AG09309 (cell line): ENCODE results near the gene NEUROD2.

Experiments used
- DNase-seq: peaks from one replicate; pipeline ENCODE4 v3.0.0-alpha.2; 2010; ENCODE audit warnings: low read depth
- H3K4me3 ChIP-seq: 2 replicates; pipeline ENCODE4 v1.5.1; 2011; ENCODE audit warnings: mild to moderate bottlenecking, low read depth, low read length, moderate library complexity; ENCODE audit not compliant: control insufficient read depth
- CTCF ChIP-seq: IDR thresholded peaks from 2 replicates; pipeline ENCODE4 v1.5.1; 2011; ENCODE audit warnings: mild to moderate bottlenecking, low read depth, low read length, inconsistent platforms; ENCODE audit not compliant: insufficient read depth, control insufficient read depth; ENCODE audit errors: missing control alignments

The NEUROD2 gene

GRCh38 chr17:39607057-39607850, 466 bp downstream of the NEUROD2 start:
- no peak overlapping the region for H3K4me3 ChIP-seq
- no peak for TF ChIP-seq CTCF
- DNase-seq = no peak

DNA sequence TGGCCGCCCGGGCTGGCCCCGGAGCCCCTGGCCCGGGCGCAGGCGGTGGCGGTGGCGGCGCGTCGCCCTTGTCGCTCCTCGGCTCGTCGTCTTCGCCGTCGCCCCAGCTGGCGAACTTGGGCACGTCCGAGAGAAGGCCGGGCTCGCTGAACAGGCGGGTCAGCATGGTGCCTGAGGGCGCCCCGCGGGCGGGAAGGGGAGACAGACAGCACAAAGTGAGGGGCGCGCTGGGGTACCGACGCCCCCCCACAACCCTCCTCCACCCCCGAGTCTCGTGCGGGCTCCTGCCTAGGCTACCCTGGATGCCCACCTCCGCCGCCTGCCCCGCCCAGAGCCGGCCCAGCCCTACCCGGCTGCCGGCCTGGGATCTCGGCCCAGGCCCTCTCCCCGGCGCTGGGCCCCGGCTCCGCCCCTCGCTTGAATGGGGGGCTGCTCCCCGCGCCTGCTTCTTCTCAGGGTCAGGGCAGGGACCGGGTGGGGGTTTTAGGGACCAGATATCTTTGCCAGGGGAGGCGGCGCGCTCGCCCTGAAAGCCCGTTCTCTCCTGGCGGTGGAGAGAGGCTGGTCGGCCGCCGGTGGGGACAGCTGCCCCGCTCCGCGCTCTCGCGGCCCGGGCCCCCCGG, 1.2 kb downstream of the NEUROD2 start:
- no peak for DNase-seq
- no peak for TF ChIP-seq CTCF
- H3K4me3 ChIP-seq = no peak overlapping the region

GRCh38 chr17:39605492-39606433, 2.0 kb downstream of the NEUROD2 start:
- H3K4me3 ChIP-seq = no peak overlapping the region
- no peak for TF ChIP-seq CTCF
- DNase-seq = no peak

- H3K4me3 ChIP-seq = no peak overlapping the region
- no peak for DNase-seq
- TF ChIP-seq CTCF = no peak
Observed at GRCh38 chr17:39604911-39605491, 2.7 kb downstream of the NEUROD2 start.

DNA sequence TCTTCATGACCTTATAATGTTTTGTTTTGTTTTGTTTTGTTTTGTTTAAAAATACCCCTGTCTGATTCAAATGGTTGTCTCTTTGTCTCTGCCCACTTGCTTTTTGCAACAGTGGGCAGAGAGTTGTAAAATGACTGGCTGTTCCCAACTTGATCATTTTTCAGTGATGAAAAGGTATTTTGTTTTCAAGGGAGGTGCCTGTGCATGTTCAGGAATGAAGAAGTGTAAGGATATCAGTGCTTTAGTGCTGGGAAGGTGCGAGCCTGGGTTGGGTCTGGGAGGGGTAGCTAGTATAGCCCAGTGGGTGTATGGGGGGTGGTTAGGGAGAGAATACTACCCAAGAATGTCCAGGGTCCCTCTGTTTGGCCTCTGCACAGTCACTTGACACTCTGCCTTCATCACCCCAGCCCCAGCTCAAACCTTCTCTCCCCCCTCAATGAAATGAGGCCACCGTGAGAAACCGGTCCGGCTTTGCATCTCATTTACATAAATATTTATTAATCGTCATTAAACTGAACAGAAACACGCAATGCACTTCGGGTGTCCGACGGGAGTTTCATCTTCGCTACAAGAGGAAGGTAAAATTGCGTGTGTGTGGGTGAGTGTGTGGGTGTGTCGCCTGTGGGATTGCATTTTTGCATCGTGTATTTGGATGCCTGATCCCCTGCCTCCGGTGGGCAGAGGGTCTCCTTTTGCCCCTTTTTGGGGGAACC, 4.3 kb downstream of the NEUROD2 start:
- H3K4me3 ChIP-seq = no peak overlapping the region
- no peak for DNase-seq
- TF ChIP-seq CTCF = no peak
